SKM-1 (cell line): ENCODE data around the gene CCM2.

Source experiments
- DNase-seq: peaks from one replicate; lab custom pipeline; 2025; ENCODE audit not compliant: unreplicated experiment; lab: John Stamatoyannopoulos, UW

Gene CCM2

GRCh38 chr7:45000093-45001032, at the start of gene CCM2:
Gene CCM2 (plus strand): TSS chr7:45000201. CDS start chr7:45000334, 133 bp downstream.
- no peak for DNase-seq

DNA sequence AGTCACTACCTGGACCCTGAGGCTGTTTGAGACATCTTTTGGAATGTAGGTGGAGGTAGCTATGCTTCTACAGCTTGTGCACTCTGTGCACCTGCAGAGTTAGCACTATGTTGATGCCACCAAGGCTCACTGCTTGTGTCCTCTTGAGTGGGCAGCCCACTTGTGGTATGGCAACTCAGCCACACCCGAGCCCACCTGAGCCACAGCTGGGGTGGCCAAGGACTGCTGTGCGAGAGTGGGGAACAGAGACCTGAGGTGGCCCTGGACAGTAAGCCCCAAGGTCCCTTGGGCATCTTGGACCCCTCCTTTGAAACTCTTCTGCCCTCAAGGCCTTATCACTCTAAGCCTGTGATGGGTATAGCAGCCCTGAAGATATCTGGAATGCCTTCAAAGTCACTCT, 46.8 kb upstream of the CCM2 start:
- DNase-seq = no peak

DNA sequence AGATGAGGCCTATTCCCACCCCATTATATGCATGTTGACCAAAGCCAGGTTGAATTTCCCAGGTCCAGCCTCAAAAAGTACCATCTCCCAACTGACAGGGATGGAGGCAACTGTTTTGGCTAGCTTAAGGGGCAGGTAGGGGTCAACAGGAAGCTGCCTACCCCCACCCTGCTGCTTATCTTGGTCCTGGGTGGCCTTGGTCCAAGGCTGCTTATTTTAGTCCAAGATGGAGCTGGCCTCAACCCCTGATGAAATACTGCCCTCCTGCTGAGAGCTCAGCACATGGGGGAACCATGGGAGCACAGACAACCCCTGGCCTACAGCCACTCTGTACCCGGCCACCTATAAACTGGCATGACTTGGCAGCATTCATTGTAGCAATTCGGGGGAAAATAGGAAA, 44.3 kb upstream of the CCM2 start:
- no peak for DNase-seq

DNA sequence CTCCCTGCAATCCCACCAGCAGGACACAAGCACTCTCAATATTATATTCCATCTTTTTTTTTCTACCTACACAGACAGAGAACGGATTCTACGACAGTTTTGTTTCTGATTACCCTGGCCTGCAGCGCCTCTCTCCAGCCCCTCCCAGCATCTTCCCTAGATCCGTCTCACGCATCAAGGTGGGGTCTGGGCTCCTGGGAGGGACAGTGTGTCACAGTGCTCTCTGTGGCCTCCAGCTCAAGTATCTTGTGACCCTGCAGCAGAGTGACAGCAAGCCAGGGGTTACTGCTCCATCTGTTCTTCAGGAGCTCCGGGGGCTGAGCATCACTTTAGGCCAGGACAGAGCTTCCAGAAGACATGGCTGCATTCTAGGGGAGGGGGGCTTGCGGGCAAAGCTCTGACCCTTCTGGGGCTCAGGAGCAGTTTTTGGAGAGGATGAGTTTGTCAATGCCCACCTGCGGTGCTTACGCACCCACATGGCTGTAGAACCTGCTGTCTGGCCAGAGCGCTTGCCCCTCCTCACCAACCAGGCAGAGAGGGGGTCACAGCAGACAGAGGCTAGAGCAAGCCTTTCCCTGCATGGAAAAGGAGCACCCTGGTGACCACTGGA, 43.7 kb upstream of the CCM2 start:
- DNase-seq = no peak

DNA sequence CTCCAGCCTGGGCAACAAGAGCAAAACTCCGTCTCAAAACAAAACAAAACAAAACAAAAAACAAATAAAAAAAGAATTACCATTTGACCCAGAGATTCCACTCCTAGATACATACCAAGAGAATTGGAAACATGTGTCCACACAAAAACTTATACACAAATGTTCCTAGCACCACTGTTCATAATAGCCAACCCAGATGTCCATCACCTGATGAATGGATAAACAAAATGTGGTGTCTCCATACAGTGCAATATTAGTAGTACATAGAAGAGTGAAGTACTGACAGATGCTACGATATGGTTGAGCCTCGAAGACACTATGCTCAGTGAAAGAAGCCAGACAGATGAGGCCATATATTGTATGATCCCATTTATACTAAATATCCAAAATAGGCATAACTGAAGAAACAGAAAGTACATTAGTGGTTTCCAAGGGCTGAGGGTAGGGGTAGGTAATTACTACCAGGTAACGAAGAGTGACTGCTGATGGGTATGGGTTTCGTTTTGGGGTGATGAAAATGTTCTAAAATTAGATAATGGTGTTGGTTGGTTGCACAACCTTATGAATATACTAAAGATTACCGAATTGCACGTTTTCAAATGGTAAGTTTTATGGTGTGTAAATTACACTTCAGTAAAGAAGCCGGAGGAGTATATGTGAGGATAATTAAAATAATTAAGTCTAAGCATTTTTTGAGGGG, 41.2 kb upstream of the CCM2 start:
- no peak for DNase-seq

GRCh38 chr7:44959433-44959951, 40.5 kb upstream of the CCM2 start:
- no peak for DNase-seq

GRCh38 chr7:44960011-44960580, 39.9 kb upstream of the CCM2 start:
- no peak for DNase-seq

GRCh38 chr7:44961844-44962482, 38.0 kb upstream of the CCM2 start:
- DNase-seq = no peak

DNA sequence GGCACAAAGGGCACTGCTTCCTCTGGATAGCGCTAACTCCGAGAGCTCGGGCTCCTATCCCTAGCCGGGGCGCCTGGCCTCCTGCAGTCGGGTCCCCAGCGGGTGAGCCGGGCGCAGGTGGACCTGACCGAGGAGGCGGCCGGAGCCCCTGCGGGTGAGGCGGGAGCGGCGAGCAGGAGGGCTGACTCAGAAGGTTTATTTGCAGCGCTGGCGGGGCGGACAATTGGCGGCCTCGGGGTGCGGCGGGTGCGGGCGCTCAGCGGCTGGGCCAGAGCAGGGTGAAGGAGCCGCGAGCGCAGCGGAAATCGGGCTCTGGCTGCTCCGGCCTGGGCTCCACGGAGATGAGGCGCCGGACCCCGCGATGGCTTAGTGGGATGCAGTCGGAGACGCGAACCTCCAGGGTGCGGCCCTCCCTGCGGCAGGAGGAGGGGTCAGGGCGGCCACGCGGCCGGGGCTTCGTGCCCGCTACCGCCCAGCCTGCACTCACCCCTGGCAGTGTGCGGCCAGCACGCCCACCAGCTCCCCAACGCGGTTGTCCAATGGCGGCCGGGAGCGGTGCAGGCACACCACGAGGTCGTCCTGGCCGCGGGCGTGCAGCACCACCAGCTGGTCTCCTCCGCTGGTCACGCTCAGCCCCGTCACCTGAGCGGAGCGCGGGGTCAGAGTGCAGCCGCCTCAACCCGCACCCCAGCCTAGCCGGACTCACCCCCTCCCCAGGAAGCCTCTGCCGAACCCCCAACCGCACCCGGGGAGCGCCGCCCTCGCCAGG, 37.3 kb upstream of the CCM2 start:
- no peak for DNase-seq

GRCh38 chr7:44963364-44964290, 36.4 kb upstream of the CCM2 start:
- no peak for DNase-seq

DNA sequence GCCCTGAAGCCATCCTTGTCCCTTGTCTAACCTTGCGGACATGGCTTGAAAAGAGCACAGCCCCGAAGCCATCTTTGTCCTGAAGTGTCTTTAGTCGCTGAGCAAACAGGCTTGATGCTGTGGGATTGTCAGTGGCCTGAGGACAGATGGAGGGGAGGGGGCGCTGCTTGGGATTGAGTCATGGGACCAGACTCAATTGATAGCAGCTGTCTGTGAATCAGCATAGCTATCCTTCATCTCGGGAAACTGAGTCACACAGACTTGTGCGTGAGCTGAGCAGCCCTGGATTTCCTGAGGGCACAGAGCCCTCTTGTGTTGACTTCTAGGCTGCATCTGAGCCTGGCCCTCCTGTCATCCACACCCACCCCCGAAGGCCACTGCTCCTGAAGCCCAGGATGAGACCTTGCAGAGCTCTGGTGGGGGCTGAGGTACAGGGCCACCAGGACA, 35.6 kb upstream of the CCM2 start:
- DNase-seq = no peak

DNA sequence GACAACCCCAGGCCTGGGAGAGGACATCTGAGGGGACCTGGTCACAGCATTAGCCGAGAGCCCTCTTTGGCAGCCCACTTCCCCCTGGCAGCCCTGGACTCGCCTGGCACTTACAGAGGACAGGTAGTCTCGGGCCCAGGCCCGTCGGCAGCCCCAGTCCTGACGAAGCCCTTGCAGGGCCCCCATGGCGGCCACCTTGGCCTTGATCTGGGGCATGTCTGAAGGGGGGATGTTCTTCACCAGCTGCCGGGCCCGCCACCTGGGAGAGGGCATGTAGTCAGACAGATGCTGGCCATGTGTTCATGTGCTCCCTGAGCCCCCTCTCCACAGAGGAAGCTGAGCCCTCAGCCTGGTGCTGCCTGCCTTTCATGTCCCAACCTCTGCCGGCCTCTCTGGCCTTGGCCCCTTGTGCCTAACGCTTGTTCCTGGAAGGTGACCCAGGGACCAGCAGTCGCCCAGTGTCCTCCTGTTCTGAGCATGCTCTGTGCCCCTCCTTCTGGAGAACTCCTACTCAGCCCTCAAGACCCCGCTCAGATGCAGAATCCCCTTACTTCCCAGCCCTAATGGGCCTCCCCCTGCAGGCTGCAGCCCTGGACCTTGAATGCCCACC, 35.1 kb upstream of the CCM2 start:
- DNase-seq = no peak

- no peak for DNase-seq
Observed at GRCh38 chr7:44965441-44965903, 34.5 kb upstream of the CCM2 start.

GRCh38 chr7:44965937-44966730, 33.9 kb upstream of the CCM2 start:
- DNase-seq = no peak

DNA sequence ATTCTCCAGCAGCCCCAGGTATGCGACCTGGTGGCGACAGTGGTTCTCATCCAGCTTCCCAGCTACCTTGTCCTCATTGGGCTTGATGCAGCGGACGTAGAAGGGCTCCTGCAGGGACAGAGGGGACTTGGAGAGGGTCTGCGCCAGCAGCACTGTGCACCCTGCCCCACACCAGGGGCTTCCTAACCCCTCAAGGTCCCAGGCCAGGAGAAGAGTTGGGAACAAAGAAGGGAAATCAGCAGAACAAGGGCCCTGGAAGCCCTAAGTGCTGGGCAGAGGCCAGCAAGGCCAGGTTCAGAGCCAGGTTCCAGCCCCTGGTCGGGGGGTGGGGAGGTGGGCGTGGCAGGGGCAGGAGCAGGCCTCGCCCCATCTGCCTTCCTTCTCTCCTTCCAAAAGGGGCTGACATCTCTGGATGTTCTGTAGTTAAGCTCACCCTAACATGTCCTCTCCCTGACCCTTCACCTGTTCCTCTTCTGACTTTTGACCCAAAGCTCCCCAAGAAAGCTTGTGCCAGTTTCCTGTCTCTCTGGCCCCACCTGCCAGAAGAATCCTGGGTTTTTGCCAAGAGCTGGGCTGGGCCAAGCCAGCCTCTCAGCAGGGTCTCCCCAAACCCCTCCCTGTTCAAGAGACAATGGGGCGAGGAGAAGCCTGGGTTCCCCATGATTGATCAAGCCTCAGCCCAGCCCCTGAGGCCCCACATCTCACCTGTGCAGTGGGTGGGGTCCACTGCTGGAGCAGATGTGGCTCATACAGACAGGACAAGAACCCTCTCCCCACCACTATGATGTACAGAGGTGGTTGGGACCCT, 33.1 kb upstream of the CCM2 start:
- no peak for DNase-seq

- no peak for DNase-seq
Observed at GRCh38 chr7:44967571-44968446, 32.2 kb upstream of the CCM2 start.
